ENCODE results near the gene SLC25A39.

The SLC25A39 gene

GRCh38 chr17:44272321-44272951 lies 52.2 kb downstream of the SLC25A39 start:
- DNase-seq: no peak
